Measurements from ENCODE around the gene ZNF598.

- TF ChIP-seq CTCF (IDR thresholded peaks at IDR 0.05; ENCODE audit: borderline replicate concordance, extremely low read depth, low read length, poor library complexity, severe bottlenecking), result no peak
- TF ChIP-seq EZH2 (IDR thresholded peaks at IDR 0.05; ENCODE audit: borderline replicate concordance, low read depth, low read length, severe bottlenecking), result no peak
Observed at GRCh38 chr16:1965396-1966001, 44.1 kb downstream of the ZNF598 start.

Data from DND-41 (cell line).